GM12878 (cell line): ENCODE data around the gene BRWD1. TPM values are rescaled to one million over a fixed set of nuclear protein-coding genes. Genes with fewer than 3 reads are reported as not detected.

Experiments
- ATAC-seq: fragments of 200-7000 bp; cut with Tn5 transposase; 3 replicates; pipeline ENCODE4 v1.9.1; 2020; ENCODE audit warnings: mild to moderate bottlenecking, moderate library complexity
- BruUV-seq: library from RNA; stranded (reverse); fragments of 400-500 nt; replicated peaks from 2 replicates; lab custom pipeline; 2021; lab: Mats Ljungman, UMichigan
- CTCF ChIA-PET: fragments of 300-600 bp; sonication (Branson Sonifier 250); formaldehyde crosslinking; extraction: SDS; loops from one replicate; lab custom pipeline; 2021; ENCODE audit warnings: inconsistent platforms; lab: Yijun Ruan, JAX
- POLR2A ChIA-PET: fragments of 350-600 bp; formaldehyde crosslinking; extraction: SDS; loops from one replicate; lab custom pipeline; 2021; ENCODE audit warnings: inconsistent platforms; lab: Charles Lee
- RAD21 ChIA-PET: fragments of 300-600 bp; sonication (Branson Sonifier 250); formaldehyde crosslinking; loops from one replicate; lab custom pipeline; 2023; ENCODE audit warnings: antibody characterized with exemption; ENCODE audit not compliant: unreplicated experiment; lab: Charles Lee
- SMC1A ChIA-PET: fragments of 300-600 bp; sonication (Branson Sonifier 250); formaldehyde crosslinking; loops from one replicate; lab custom pipeline; 2023; ENCODE audit not compliant: unreplicated experiment, uncharacterized antibody; lab: Charles Lee
- DNase-seq: peaks from one replicate; pipeline ENCODE4 v3.0.0-alpha.2; 2011; ENCODE audit warnings: low read depth, low spot score
- FAIRE-seq: peaks from 3 replicates; lab custom pipeline; 2011; peaks lifted over from hg19 to GRCh38; lab: Jason Lieb, UNC
- H2AFZ ChIP-seq: 2 replicates; pipeline ENCODE4 v1.6.0; 2011; ENCODE audit warnings: low read depth, low read length, control low read depth; ENCODE audit not compliant: control insufficient read depth
- H3K27ac ChIP-seq: 2 replicates; pipeline ENCODE4 v1.5.1; 2011; ENCODE audit warnings: control low read depth; ENCODE audit not compliant: control insufficient read depth, insufficient read depth
- H3K27me3 ChIP-seq, 2 experiments: replicated peaks in 1 of 2; 2 replicates each; pipeline versions ENCODE4 v1.6.0 to v1.6.1; 2011; ENCODE audit warnings: low read length in 1 of 2; ENCODE audit not compliant: control insufficient read depth in 2 of 2, insufficient read depth in 2 of 2
- H3K36me3 ChIP-seq, 2 experiments: 2 replicates each; pipeline ENCODE4 v1.5.1; 2011; ENCODE audit warnings: low read length in 1 of 2; ENCODE audit not compliant: control insufficient read depth in 2 of 2, insufficient read depth in 2 of 2
- H3K4me1 ChIP-seq: 2 replicates; pipeline ENCODE4 v1.6.1; 2011; ENCODE audit warnings: mild to moderate bottlenecking, low read length, moderate library complexity, mixed read lengths; ENCODE audit not compliant: control insufficient read depth, insufficient read depth
- H3K4me2 ChIP-seq: 2 replicates; pipeline ENCODE4 v1.6.0; 2011; ENCODE audit warnings: control low read depth; ENCODE audit not compliant: control insufficient read depth, insufficient read depth
- H3K4me3 ChIP-seq: fragments of 200-600 bp; sonication (generic); 2 replicates; pipeline ENCODE4 v1.5.1; 2016
- H3K79me2 ChIP-seq: 2 replicates; pipeline ENCODE4 v1.6.0; 2011; ENCODE audit warnings: low read length; ENCODE audit not compliant: control insufficient read depth, insufficient read depth
- H3K9ac ChIP-seq: 2 replicates; pipeline ENCODE4 v1.8.0; 2011; ENCODE audit warnings: low read length, control low read depth, mixed read lengths; ENCODE audit not compliant: control insufficient read depth, insufficient read depth
- H3K9me3 ChIP-seq: replicated peaks from 3 replicates; pipeline ENCODE4 v1.5.1; 2011; ENCODE audit warnings: mild to moderate bottlenecking, low read length; ENCODE audit not compliant: control insufficient read depth, insufficient read depth
- H4K20me1 ChIP-seq: 2 replicates; pipeline ENCODE4 v1.6.0; 2011; ENCODE audit not compliant: control insufficient read depth, insufficient read depth
- BHLHE40 ChIP-seq, 2 experiments: fragments of 450-650 bp in 1 of 2; IDR thresholded peaks; 2 replicates each; pipeline ENCODE4 v1.6.1; 2011 to 2017; ENCODE audit warnings: low read depth in 2 of 2, borderline replicate concordance in 1 of 2, improper control_type of control experiment in 1 of 2, low read length in 1 of 2, mild to moderate bottlenecking in 1 of 2
- CHD2 ChIP-seq: IDR thresholded peaks from 2 replicates; pipeline ENCODE4 v1.6.1; 2011; ENCODE audit warnings: low read depth, low read length, improper control_type of control experiment, borderline replicate concordance
- CHD4 ChIP-seq: fragments of 200-600 bp; sonication (generic); IDR thresholded peaks from 2 replicates; pipeline ENCODE4 v1.6.1; 2016; ENCODE audit warnings: mild to moderate bottlenecking
- IRF4 ChIP-seq: IDR thresholded peaks from 2 replicates; pipeline ENCODE4 v1.6.1; 2011; ENCODE audit warnings: low read depth, low read length
- MTA3 ChIP-seq: IDR thresholded peaks from 2 replicates; pipeline ENCODE4 v1.6.1; 2012; ENCODE audit warnings: low read length, inconsistent platforms, borderline replicate concordance
- MYB ChIP-seq: fragments of 150-350 bp; IDR thresholded peaks from 2 replicates; pipeline ENCODE4 v1.6.1; 2014; ENCODE audit warnings: mild to moderate bottlenecking, low read depth, low read length, borderline replicate concordance
- NBN ChIP-seq: fragments of 450-650 bp; IDR thresholded peaks from 2 replicates; pipeline ENCODE4 v1.6.1; 2016
- NR2C2 ChIP-seq: IDR thresholded peaks from 2 replicates; pipeline ENCODE4 v1.6.1; 2011; ENCODE audit warnings: borderline replicate concordance, low read depth; ENCODE audit not compliant: control insufficient read depth, insufficient read length
- POLR2AphosphoS5 ChIP-seq: IDR thresholded peaks from 2 replicates; pipeline ENCODE4 v1.6.1; 2011; ENCODE audit warnings: mild to moderate bottlenecking, low read length, inconsistent platforms
- RCOR1 ChIP-seq: conservative IDR thresholded peaks from 2 replicates; pipeline ENCODE4 v1.6.1; 2012; ENCODE audit warnings: low read depth, low read length, improper control_type of control experiment
- SREBF1 ChIP-seq: IDR thresholded peaks from 2 replicates; pipeline ENCODE4 v1.6.1; 2012; ENCODE audit warnings: mild to moderate bottlenecking, low read length
- SREBF2 ChIP-seq: IDR thresholded peaks from 2 replicates; pipeline ENCODE4 v1.6.1; 2012; ENCODE audit warnings: mild to moderate bottlenecking, low read length
- SRF ChIP-seq, 2 experiments: IDR thresholded peaks; 2 replicates each; pipeline ENCODE4 v1.6.1; 2011; ENCODE audit warnings: low read depth in 2 of 2, low read length in 2 of 2, mild to moderate bottlenecking in 1 of 2, moderate library complexity in 1 of 2
- STAT3 ChIP-seq: IDR thresholded peaks from 2 replicates; pipeline ENCODE4 v1.6.1; 2011; ENCODE audit warnings: low read depth, low read length, improper control_type of control experiment
- TARDBP ChIP-seq: IDR thresholded peaks from 2 replicates; pipeline ENCODE4 v1.6.1; 2016; ENCODE audit warnings: borderline replicate concordance
- ZBED1 ChIP-seq: IDR thresholded peaks from 2 replicates; pipeline ENCODE4 v1.6.1; 2016; ENCODE audit warnings: borderline replicate concordance
- ZNF622 ChIP-seq: fragments of 450-650 bp; IDR thresholded peaks from 2 replicates; pipeline ENCODE4 v1.6.1; 2017; ENCODE audit warnings: mild to moderate bottlenecking, inconsistent platforms
- WGBS: methylation state at CpG from one replicate; pipeline ENCODE4 v1.1.6; 2016; ENCODE audit warnings: low lambda C conversion rate; ENCODE audit not compliant: insufficient replicate concordance, insufficient coverage; ENCODE audit errors: missing lambda C conversion rate; 5-methylcytosine and 5-hydroxymethylcytosine counted together
- in situ Hi-C: fragments of 300-500 bp; cut with MboI; formaldehyde crosslinking; loops from 9 replicates; pipeline ENCODE4 v1.14.3; 2018; ENCODE audit warnings: mixed read lengths
- intact Hi-C: fragments of 100-400 bp; cut with micrococcal nuclease; formaldehyde crosslinking; loops from one replicate; pipeline ENCODE4 v1.14.2; 2022; ENCODE audit not compliant: unreplicated experiment
- polyA plus RNA-seq, 11 experiments: library from polyadenylated mRNA; depleted of rRNA in 4 of 11; unstranded in 6 of 11; stranded (reverse) in 5 of 11; fragments of >200 nt; fragmentation: Nextera tagmentation in 4 of 11; fragmentation: Illumina TruSeq in 1 of 11; extraction: Ambion mirVana in 4 of 11; extraction: Trizol in 1 of 11; gene quantifications; 1 replicate in 1 of 11; 2 replicates in 10 of 11; pipeline versions ENCODE4 v1.2.1 to v1.2.3, GENCODE V29; 2011 to 2016; ENCODE audit warnings: inconsistent platforms in 2 of 11, missing spikeins in 2 of 11, low read depth in 1 of 11
- total RNA-seq, 4 experiments: library from RNA; depleted of rRNA in 3 of 4; stranded (reverse); fragments of >200 nt in 3 of 4; fragmentation: Illumina TruSeq in 1 of 4; extraction: Trizol in 1 of 4; gene quantifications; 2 replicates each; pipeline versions ENCODE4 v1.2.1 to v1.2.3, GENCODE V29; 2013 to 2021
- TF ChIP-seq, protein P1 (sequence below): IDR thresholded peaks from 2 replicates; pipeline ENCODE4 v1.6.1; 2012; ENCODE audit warnings: low read depth, low read length, improper control_type of control experiment
- TF ChIP-seq, protein P2 (sequence below): fragments of 450-650 bp; IDR thresholded peaks from 2 replicates; pipeline ENCODE4 v1.6.1; 2017; ENCODE audit warnings: mild to moderate bottlenecking, low read depth, inconsistent platforms; ENCODE audit not compliant: poor library complexity, severe bottlenecking
- TF ChIP-seq, protein P3 (sequence below): IDR thresholded peaks from 2 replicates; pipeline ENCODE4 v1.6.1; 2011; ENCODE audit warnings: borderline replicate concordance, low read depth, mild to moderate bottlenecking, moderate library complexity, low read length; ENCODE audit not compliant: insufficient read depth, poor library complexity, severe bottlenecking

Gene BRWD1
- total and polyA plus RNA-seq, 10 of the 15 experiments (the other 5 are each of a cell fraction or from before 2014, with no cell fraction given): 3.1 to 19.0 (median 13.5) TPM

DNA sequence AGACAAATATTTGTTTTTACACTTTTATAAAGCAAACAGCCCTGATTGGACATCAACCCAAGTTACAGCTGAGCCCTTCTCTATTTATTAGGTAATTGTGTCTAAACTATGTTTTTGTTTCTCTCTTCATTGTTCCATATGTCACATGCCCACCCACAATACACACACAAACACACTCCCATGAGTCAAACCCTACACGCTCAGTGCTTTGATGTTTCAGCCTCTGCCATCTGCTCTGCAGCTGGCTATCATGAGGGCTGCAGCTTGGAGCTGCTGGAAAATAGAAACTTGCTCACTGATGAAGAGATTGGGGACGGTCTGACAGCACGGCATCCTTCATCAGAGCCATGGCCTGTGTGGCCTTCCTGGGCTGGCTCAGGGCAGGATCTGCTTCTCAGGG is 171.9 kb downstream of the BRWD1 start:
- DNase-seq (no peak), ATAC-seq (no peak), FAIRE-seq (no peak)
- in situ Hi-C loops (loop anchor here (10.0 kb wide), 1 partner anchor 417 kb away; no protein-coding TSS in a partner anchor), intact Hi-C loops (no loop called here)
- Histone ChIP-seq H3K9ac (no peak overlapping the region), H3K79me2 (no peaks in the 10 kb centered on the region), H2AFZ (no peak overlapping the region), H3K4me1 (no peaks in the 10 kb centered on the region), H3K4me3 (no peak overlapping the region), H3K27me3 (0 out of 4 replicates have a peak, but pooled peaks cover 0 to 2% of the 10 kb centered on the region in 2 experiments), H3K9me3 (no peaks in the 10 kb centered on the region; the same call in 2 of the 3 replicates), H3K36me3 (no peaks in the 10 kb centered on the region), H3K4me2 (no peak overlapping the region), H3K27ac (no peak overlapping the region), H4K20me1 (no peaks in the 10 kb centered on the region)
- RAD21 ChIA-PET: no interaction called here
- CTCF ChIA-PET: no interaction called here
- TF ChIP-seq, protein P1, sequence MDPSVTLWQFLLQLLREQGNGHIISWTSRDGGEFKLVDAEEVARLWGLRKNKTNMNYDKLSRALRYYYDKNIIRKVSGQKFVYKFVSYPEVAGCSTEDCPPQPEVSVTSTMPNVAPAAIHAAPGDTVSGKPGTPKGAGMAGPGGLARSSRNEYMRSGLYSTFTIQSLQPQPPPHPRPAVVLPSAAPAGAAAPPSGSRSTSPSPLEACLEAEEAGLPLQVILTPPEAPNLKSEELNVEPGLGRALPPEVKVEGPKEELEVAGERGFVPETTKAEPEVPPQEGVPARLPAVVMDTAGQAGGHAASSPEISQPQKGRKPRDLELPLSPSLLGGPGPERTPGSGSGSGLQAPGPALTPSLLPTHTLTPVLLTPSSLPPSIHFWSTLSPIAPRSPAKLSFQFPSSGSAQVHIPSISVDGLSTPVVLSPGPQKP: no peak
- no peak for TF ChIP-seq CHD4
- no peak for TF ChIP-seq STAT3
- TF ChIP-seq TARDBP: no peak
- no peak for TF ChIP-seq ZBED1
- no peak for TF ChIP-seq BHLHE40 (IDR thresholded peaks at IDR 0.05; ENCODE audit: borderline replicate concordance in 1 of 2, low read depth in 2 of 2, low read length in 1 of 2)
- no peak for TF ChIP-seq ZNF622
- TF ChIP-seq, protein P2, sequence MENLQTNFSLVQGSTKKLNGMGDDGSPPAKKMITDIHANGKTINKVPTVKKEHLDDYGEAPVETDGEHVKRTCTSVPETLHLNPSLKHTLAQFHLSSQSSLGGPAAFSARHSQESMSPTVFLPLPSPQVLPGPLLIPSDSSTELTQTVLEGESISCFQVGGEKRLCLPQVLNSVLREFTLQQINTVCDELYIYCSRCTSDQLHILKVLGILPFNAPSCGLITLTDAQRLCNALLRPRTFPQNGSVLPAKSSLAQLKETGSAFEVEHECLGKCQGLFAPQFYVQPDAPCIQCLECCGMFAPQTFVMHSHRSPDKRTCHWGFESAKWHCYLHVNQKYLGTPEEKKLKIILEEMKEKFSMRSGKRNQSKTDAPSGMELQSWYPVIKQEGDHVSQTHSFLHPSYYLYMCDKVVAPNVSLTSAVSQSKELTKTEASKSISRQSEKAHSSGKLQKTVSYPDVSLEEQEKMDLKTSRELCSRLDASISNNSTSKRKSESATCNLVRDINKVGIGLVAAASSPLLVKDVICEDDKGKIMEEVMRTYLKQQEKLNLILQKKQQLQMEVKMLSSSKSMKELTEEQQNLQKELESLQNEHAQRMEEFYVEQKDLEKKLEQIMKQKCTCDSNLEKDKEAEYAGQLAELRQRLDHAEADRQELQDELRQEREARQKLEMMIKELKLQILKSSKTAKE: no peak
- no peak for TF ChIP-seq CHD2
- no peak for TF ChIP-seq NR2C2
- no peak for TF ChIP-seq POLR2AphosphoS5
- TF ChIP-seq MTA3: no peak
- no peak for TF ChIP-seq RCOR1
- no peak for TF ChIP-seq SRF (IDR thresholded peaks at IDR 0.05; ENCODE audit: low read depth in 2 of 2, low read length in 2 of 2)
- no peak for TF ChIP-seq SREBF1
- TF ChIP-seq, protein P3, sequence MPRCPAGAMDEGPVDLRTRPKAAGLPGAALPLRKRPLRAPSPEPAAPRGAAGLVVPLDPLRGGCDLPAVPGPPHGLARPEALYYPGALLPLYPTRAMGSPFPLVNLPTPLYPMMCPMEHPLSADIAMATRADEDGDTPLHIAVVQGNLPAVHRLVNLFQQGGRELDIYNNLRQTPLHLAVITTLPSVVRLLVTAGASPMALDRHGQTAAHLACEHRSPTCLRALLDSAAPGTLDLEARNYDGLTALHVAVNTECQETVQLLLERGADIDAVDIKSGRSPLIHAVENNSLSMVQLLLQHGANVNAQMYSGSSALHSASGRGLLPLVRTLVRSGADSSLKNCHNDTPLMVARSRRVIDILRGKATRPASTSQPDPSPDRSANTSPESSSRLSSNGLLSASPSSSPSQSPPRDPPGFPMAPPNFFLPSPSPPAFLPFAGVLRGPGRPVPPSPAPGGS: no peak
- no peak for TF ChIP-seq SREBF2
- no peak for TF ChIP-seq IRF4
- no peak for TF ChIP-seq MYB
- no peak for TF ChIP-seq NBN
- POLR2A ChIA-PET: no interaction called here
- no TSS peak for BruUV-seq
- SMC1A ChIA-PET: no interaction called here
- WGBS: 12% methylated on average over 3 of the region's 3 CpGs
